NCI-H510A (cell line): Measurements from ENCODE around the gene MEG3.

Experiments
- DNase-seq: peaks from one replicate; lab custom pipeline; 2025; lab: John Stamatoyannopoulos, UW

Gene MEG3

GRCh38 chr14:100825713-100826331 lies at the start of gene MEG3:
Gene MEG3 (plus strand): TSS chr14:100826118.
- no peak for DNase-seq

GRCh38 chr14:100776681-100777365 lies 49.1 kb upstream of the MEG3 start:
- DNase-seq = no peak

GRCh38 chr14:100777366-100777817 lies 48.5 kb upstream of the MEG3 start:
- no peak for DNase-seq

- no peak for DNase-seq
These were observed 47.9 kb upstream of the MEG3 start for GRCh38 chr14:100777818-100778525.

- DNase-seq = no peak
These were observed 47.4 kb upstream of the MEG3 start for GRCh38 chr14:100778526-100778882.

GRCh38 chr14:100778951-100779690 lies 46.8 kb upstream of the MEG3 start:
- DNase-seq = no peak

- DNase-seq = no peak
These were observed 46.2 kb upstream of the MEG3 start for GRCh38 chr14:100779691-100780080.

GRCh38 chr14:100780246-100780645 lies 45.7 kb upstream of the MEG3 start:
- no peak for DNase-seq

GRCh38 chr14:100780646-100781355 lies 45.1 kb upstream of the MEG3 start:
- DNase-seq = no peak

- no peak for DNase-seq
These were observed 44.0 kb upstream of the MEG3 start for GRCh38 chr14:100781952-100782351.

- peak; percentile 47 for DNase-seq
These were observed 43.2 kb upstream of the MEG3 start for GRCh38 chr14:100782516-100783320.

- DNase-seq = peak; percentile 80
These were observed 42.1 kb upstream of the MEG3 start for GRCh38 chr14:100783630-100784370.

GRCh38 chr14:100784523-100785337 lies 41.2 kb upstream of the MEG3 start:
- peak; percentile 26 for DNase-seq

GRCh38 chr14:100785338-100785615 lies 40.6 kb upstream of the MEG3 start:
- no peak for DNase-seq

GRCh38 chr14:100785626-100786025 lies 40.3 kb upstream of the MEG3 start:
- DNase-seq = no peak

- DNase-seq = no peak
These were observed 39.8 kb upstream of the MEG3 start for GRCh38 chr14:100786131-100786530.

GRCh38 chr14:100786576-100787219 lies 39.2 kb upstream of the MEG3 start:
- DNase-seq = no peak

- no peak for DNase-seq
These were observed 38.3 kb upstream of the MEG3 start for GRCh38 chr14:100787659-100788058.

- DNase-seq = no peak
These were observed 37.4 kb upstream of the MEG3 start for GRCh38 chr14:100788517-100788916.
